Fibroblast of pulmonary artery (primary cell): ENCODE results near the gene RGCC.

Experiments
- DNase-seq: peaks from one replicate; pipeline ENCODE4 v3.0.0-alpha.2; 2010; ENCODE audit warnings: low read depth
- H3K4me3 ChIP-seq: replicated peaks from 2 replicates; pipeline ENCODE4 v1.5.1; 2011; ENCODE audit warnings: low read depth, mild to moderate bottlenecking, control low read depth, low read length, moderate library complexity
- CTCF ChIP-seq: IDR thresholded peaks from 2 replicates; pipeline ENCODE4 v1.5.1; 2011; ENCODE audit warnings: mild to moderate bottlenecking, control low read depth, low read length, inconsistent platforms; ENCODE audit errors: missing control alignments

The RGCC gene

GRCh38 chr13:41465241-41465847 is 8.0 kb downstream of the RGCC start:
- TF ChIP-seq CTCF, result no peak
- H3K4me3 ChIP-seq, result no peak overlapping the region
- DNase-seq, result peak; percentile 73

DNA sequence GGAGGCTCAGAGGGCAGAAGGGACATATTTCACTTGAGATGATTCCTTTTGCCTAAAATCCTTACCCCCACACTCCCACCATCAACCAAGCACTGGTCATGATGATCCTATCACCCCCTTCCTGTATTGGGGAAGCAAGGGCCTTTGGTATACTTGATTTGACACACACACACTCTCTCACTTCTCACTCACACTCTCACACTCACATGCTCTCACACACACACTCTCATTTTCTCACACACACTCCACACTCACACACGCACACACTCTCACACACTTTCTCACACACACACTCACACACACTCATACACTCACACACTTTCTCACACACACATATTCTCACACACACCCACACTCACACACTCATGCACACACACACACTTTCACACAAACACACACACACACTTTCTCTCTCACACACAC is 8.6 kb downstream of the RGCC start:
- no peak for TF ChIP-seq CTCF
- no peak for DNase-seq
- H3K4me3 ChIP-seq, result no peak overlapping the region

GRCh38 chr13:41467425-41467945 is 10.1 kb downstream of the RGCC start:
- no peak overlapping the region for H3K4me3 ChIP-seq
- TF ChIP-seq CTCF, result no peak
- no peak for DNase-seq

GRCh38 chr13:41468631-41469030 is 11.3 kb downstream of the RGCC start:
- TF ChIP-seq CTCF, result no peak
- DNase-seq, result no peak
- no peak overlapping the region for H3K4me3 ChIP-seq

GRCh38 chr13:41470196-41470595 is 12.8 kb downstream of the RGCC start:
- H3K4me3 ChIP-seq, result no peak overlapping the region
- no peak for DNase-seq
- no peak for TF ChIP-seq CTCF

- no peak for DNase-seq
- H3K4me3 ChIP-seq, result no peak overlapping the region
- no peak for TF ChIP-seq CTCF
Observed at GRCh38 chr13:41471785-41472184, 14.4 kb downstream of the RGCC start.

DNA sequence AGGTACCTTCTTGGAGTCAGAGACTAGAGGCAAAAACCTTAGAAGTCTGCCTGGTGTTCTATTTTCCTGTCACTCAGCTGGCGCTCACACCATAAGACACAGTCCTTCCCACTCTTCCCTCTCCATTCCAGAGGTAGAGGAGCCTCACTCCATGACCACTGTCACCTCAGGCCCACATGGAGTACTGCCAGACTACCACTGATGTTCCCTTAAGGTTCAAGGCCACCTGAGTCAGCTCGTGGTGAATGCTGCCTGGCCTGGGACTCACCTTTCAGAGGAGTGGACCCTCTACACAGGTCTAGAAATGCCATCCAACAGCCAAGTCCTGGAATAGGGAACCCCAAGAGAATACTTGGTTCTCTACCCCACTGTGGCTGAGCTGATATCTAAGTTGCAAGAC is 29.9 kb downstream of the RGCC start:
- DNase-seq, result no peak
- TF ChIP-seq CTCF, result no peak
- H3K4me3 ChIP-seq, result no peak overlapping the region
